Thyroid gland (tissue), 4 donors: Measurements from ENCODE around the gene MACROH2A1. TPM values are rescaled to one million over a fixed set of nuclear protein-coding genes. Genes with fewer than 3 reads are reported as not detected.

ENCODE experiments used
- DNase-seq, 2 donors: peaks; one replicate each; pipeline ENCODE4 v3.0.0-alpha.2; 2019
- H3K27ac ChIP-seq, 3 donors: fragments of 200-600 bp; sonication (generic); 1 replicate in 2 of 3; 2 replicates in 1 of 3; pipeline ENCODE4 v1.5.1; 2016 to 2019; ENCODE audit warnings: mild to moderate bottlenecking in 1 of 3, moderate library complexity in 1 of 3
- H3K27me3 ChIP-seq: fragments of 200-600 bp; sonication (generic); one replicate; pipeline ENCODE4 v1.5.1; 2019
- H3K36me3 ChIP-seq, 2 donors: fragments of 200-600 bp; sonication (generic); one replicate each; pipeline ENCODE4 v1.5.1; 2016 to 2019
- H3K4me1 ChIP-seq, 2 donors: fragments of 200-600 bp; sonication (generic); one replicate each; pipeline ENCODE4 v1.5.1; 2017 to 2019
- H3K4me3 ChIP-seq, 3 donors: fragments of 200-600 bp; sonication (generic); replicated peaks in 1 of 3; 1 replicate in 2 of 3; 2 replicates in 1 of 3; pipeline ENCODE4 v1.5.1; 2016; ENCODE audit warnings: mild to moderate bottlenecking in 1 of 3
- H3K9me3 ChIP-seq: fragments of 200-600 bp; sonication (generic); one replicate; pipeline ENCODE4 v1.5.1; 2017
- POLR2A ChIP-seq, 2 donors: fragments of 450-650 bp; IDR thresholded peaks; one replicate each; pipeline ENCODE4 v1.6.1; 2017; ENCODE audit warnings: antibody characterized with exemption in 2 of 2, mild to moderate bottlenecking in 2 of 2, moderate library complexity in 1 of 2
- WGBS, 2 donors: methylation state at CpG; one replicate each; pipeline ENCODE4 v1.1.5; 2017; 5-methylcytosine and 5-hydroxymethylcytosine counted together
- intact Hi-C: fragments of 100-400 bp; cut with DNase I; formaldehyde crosslinking; loops from one replicate; pipeline ENCODE4 v1.15.1; 2023
- total RNA-seq, 4 donors: library from RNA; depleted of rRNA; stranded (reverse); fragments of >200 nt; gene quantifications; one replicate each; pipeline ENCODE4 v1.2.3, GENCODE V29; 2016
- TF ChIP-seq, protein P1 (sequence below), 6 experiments: fragments of 200-600 bp in 3 of 6; fragments of 450-650 bp in 3 of 6; sonication (generic) in 3 of 6; IDR thresholded peaks; one replicate each; pipeline ENCODE4 v1.5.1; 2016 to 2019; ENCODE audit warnings: antibody characterized with exemption in 6 of 6, mild to moderate bottlenecking in 2 of 6, inconsistent platforms in 1 of 6, moderate library complexity in 1 of 6

Gene MACROH2A1
- 100 to 1,000 TPM; 149 to 242 (median 227) TPM for total RNA-seq

DNA sequence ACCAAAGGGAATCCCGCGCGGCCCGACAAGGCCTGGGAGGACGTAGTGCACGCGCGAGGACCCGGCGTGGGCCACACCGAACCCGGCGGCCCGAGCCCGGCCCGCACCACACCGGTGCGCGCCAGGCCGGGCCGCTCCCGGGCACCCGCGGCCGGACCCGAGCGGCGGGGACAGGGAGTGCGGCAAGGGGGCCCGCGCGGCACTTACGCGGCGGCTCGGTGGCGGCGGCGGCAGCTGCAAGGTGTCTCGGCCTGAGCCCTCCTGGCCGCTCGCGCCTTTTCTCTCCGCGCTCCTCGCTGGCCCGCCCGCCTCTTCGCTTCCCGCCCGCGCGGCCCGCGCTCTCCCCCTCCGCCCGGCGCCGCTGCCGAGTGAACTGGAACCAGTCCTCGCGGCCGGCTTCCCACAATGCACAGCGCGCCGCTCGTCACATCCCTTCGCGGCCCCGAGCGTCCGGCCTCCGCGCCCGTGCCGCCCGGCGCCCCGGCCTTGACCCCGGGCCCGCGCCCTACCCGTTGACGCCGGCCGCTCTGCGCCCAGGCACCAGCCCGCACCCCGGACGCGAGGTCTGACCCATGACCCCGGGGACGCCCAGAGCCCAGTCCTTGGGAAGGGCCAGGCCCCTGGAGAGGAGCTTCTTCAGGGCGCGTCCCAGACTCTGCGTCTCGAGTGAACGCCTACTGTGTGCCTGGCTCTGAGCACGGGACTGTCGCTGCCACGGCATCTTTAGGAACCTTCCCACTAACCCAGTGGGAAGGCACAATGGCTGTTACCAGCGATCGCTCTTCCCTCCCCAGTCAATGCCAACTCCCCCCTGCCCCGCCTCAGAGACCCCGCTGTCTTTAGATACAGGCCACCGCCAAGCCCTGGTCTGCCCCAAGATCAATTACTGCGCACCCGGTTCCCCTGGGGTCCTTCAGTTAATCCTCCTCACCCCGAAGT is at the start of gene MACROH2A1:
MACROH2A1 (minus strand) TSS at position 377 of the 939 bp plus-strand sequence. CDS start 10,138 bp downstream, outside the sequence.
- peak in 1 of 2 donors; percentile 79 for TF ChIP-seq POLR2A (IDR thresholded peaks at IDR 0.05)
- TF ChIP-seq, protein P1, sequence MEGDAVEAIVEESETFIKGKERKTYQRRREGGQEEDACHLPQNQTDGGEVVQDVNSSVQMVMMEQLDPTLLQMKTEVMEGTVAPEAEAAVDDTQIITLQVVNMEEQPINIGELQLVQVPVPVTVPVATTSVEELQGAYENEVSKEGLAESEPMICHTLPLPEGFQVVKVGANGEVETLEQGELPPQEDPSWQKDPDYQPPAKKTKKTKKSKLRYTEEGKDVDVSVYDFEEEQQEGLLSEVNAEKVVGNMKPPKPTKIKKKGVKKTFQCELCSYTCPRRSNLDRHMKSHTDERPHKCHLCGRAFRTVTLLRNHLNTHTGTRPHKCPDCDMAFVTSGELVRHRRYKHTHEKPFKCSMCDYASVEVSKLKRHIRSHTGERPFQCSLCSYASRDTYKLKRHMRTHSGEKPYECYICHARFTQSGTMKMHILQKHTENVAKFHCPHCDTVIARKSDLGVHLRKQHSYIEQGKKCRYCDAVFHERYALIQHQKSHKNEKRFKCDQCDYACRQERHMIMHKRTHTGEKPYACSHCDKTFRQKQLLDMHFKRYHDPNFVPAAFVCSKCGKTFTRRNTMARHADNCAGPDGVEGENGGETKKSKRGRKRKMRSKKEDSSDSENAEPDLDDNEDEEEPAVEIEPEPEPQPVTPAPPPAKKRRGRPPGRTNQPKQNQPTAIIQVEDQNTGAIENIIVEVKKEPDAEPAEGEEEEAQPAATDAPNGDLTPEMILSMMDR (IDR thresholded peaks at IDR 0.05), result peak in 1 of 6 experiments; percentile 5
- H3K27ac ChIP-seq, result peak within 1 kb of the TSS; percentile 79 to 87 (median 84)
- peak; percentile 90 to 93 for DNase-seq
- no peaks in the 10 kb centered on the region for H3K36me3 ChIP-seq
- H3K9me3 ChIP-seq, result no peaks in the 10 kb centered on the region
- intact Hi-C loops, result no loop called here
- peaks cover 15 to 27% of the 10 kb centered on the region in 2 donors for H3K4me1 ChIP-seq
- 2 to 9% methylated on average over 5 to 32 of the region's 109 CpGs for WGBS, 2 donors
- peak within 1 kb of the TSS; percentile 55 to 74 (median 65) for H3K4me3 ChIP-seq
- H3K27me3 ChIP-seq, result no peaks in the 10 kb centered on the region

- Histone ChIP-seq H3K9me3 (no peaks in the 10 kb centered on the region), H3K36me3 (no peaks in the 10 kb centered on the region), H3K4me3 (no peak overlapping the region), H3K27me3 (no peaks in the 10 kb centered on the region), H3K27ac (no peak overlapping the region), H3K4me1 (no peaks in the 10 kb centered on the region)
- TF ChIP-seq POLR2A (IDR thresholded peaks at IDR 0.05), result no peak
- intact Hi-C loops, result no loop called here
- no peak for DNase-seq
- WGBS, 2 donors, result 77 to 82% methylated on average over 9 of the region's 9 CpGs
These were observed 49.2 kb upstream of the MACROH2A1 start for GRCh38 chr5:135448071-135448739.

DNA sequence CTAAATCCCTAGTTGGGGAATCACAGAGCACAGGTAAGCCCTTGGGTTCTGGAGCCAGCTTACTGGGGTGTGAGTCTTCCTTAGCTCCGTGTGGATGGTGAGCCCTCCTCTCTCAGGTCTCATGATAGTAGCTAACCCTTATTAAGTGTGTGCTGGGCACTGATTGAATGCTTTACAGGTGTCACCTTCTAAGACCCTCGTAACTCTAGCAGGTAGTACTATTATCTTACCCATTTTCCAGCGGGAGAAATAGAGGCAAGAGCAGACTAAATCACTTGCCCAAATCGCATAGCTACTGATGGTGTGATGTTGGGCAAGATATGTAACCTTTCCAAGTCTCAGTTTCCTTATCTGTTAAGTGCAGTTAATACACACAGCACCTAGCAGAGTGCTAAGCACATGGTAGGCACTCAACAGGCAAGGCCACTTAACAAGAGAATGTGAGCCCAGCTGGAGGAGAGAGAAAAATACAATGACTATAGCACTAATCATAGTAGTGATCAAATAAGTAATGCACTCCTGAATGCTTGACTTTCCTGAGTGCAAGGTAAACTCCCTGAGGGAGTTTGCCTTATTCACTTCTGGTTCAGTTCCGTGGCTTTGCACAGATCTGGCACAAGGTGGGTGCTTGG is 48.4 kb upstream of the MACROH2A1 start, which contains the start of gene DCANP1:
DCANP1 (minus strand) TSS at position 51 of the 632 bp plus-strand sequence. CDS start 240 bp downstream, outside the sequence.
- WGBS, 2 donors, result 79 to 83% methylated on average over 5 of the region's 5 CpGs
- H3K4me1 ChIP-seq, result no peaks in the 10 kb centered on the region
- H3K27ac ChIP-seq, result no peak within 1 kb of the TSS
- H3K27me3 ChIP-seq, result no peaks in the 10 kb centered on the region
- H3K36me3 ChIP-seq, result no peaks in the 10 kb centered on the region
- no peak for DNase-seq
- H3K9me3 ChIP-seq, result no peaks in the 10 kb centered on the region
- TF ChIP-seq POLR2A (IDR thresholded peaks at IDR 0.05), result no peak
- TF ChIP-seq, protein P1 (IDR thresholded peaks at IDR 0.05), result no peak
- no peak within 1 kb of the TSS for H3K4me3 ChIP-seq
- intact Hi-C loops, result no loop called here

- H3K36me3 ChIP-seq, result no peaks in the 10 kb centered on the region
- DNase-seq, result no peak
- H3K9me3 ChIP-seq, result no peaks in the 10 kb centered on the region
- H3K27me3 ChIP-seq, result no peaks in the 10 kb centered on the region
- no peak overlapping the region for H3K27ac ChIP-seq
- intact Hi-C loops, result no loop called here
- WGBS, 2 donors, result 74 to 96% methylated on average over 4 to 7 of the region's 7 CpGs
- no peaks in the 10 kb centered on the region for H3K4me1 ChIP-seq
- TF ChIP-seq, protein P1 (IDR thresholded peaks at IDR 0.05), result no peak
- TF ChIP-seq POLR2A (IDR thresholded peaks at IDR 0.05), result no peak
- H3K4me3 ChIP-seq, result no peak overlapping the region
These were observed 47.6 kb upstream of the MACROH2A1 start for GRCh38 chr5:135446615-135447014.

- Histone ChIP-seq H3K4me3 (no peak overlapping the region), H3K36me3 (no peaks in the 10 kb centered on the region), H3K4me1 (no peaks in the 10 kb centered on the region), H3K27ac (no peak overlapping the region), H3K9me3 (no peaks in the 10 kb centered on the region), H3K27me3 (no peaks in the 10 kb centered on the region)
- intact Hi-C loops, result no loop called here
- WGBS, 2 donors, result 83 to 95% methylated on average over 9 of the region's 9 CpGs
- no peak for DNase-seq
- TF ChIP-seq, protein P1 (IDR thresholded peaks at IDR 0.05), result no peak
- TF ChIP-seq POLR2A (IDR thresholded peaks at IDR 0.05), result no peak
These were observed 47.2 kb upstream of the MACROH2A1 start for GRCh38 chr5:135446206-135446605.
